H1 (cell line): ENCODE results near the gene ZNF750. TPM values are rescaled to one million over a fixed set of nuclear protein-coding genes. Genes with fewer than 3 reads are reported as not detected.

Experiments
- CHD1 ChIP-seq: IDR thresholded peaks from 2 replicates; pipeline ENCODE4 v1.6.1; 2012; ENCODE audit warnings: low read depth, low read length, improper control_type of control experiment
- EP300 ChIP-seq, 2 experiments: IDR thresholded peaks; 1 replicate in 1 of 2; 2 replicates in 1 of 2; pipeline ENCODE4 v1.6.1; 2011 to 2012; ENCODE audit warnings: low read depth in 2 of 2, low read length in 2 of 2, mild to moderate bottlenecking in 2 of 2, borderline replicate concordance in 1 of 2, inconsistent platforms in 1 of 2, moderate library complexity in 1 of 2
- SIN3A ChIP-seq, 2 experiments: IDR thresholded peaks in 1 of 2; conservative IDR thresholded peaks in 1 of 2; 2 replicates each; pipeline ENCODE4 v1.6.1; 2011 to 2012; ENCODE audit warnings: low read length in 2 of 2, improper control_type of control experiment in 1 of 2, low read depth in 1 of 2, mild to moderate bottlenecking in 1 of 2
- SIRT6 ChIP-seq: IDR thresholded peaks from one replicate; pipeline ENCODE4 v1.7.1; 2012; ENCODE audit warnings: low read length, inconsistent platforms
- SP1 ChIP-seq: IDR thresholded peaks from 2 replicates; pipeline ENCODE4 v1.6.1; 2011; ENCODE audit warnings: low read depth, low read length
- polyA plus RNA-seq, 7 experiments: library from polyadenylated mRNA; depleted of rRNA in 3 of 7; stranded (reverse) in 5 of 7; unstranded in 2 of 7; fragments of >200 nt in 5 of 7; fragments of 200-250 nt in 2 of 7; gene quantifications; 1 replicate in 5 of 7; 2 replicates in 1 of 7; 4 replicates in 1 of 7; pipeline versions ENCODE4 v1.2.1 to v1.2.3, GENCODE V29; 2011 to 2013; ENCODE audit warnings: missing spikeins in 2 of 7, mixed read lengths in 2 of 7
- total RNA-seq: library from RNA; stranded (reverse); fragmentation: NEBNext Ultra II Directional; extraction: Animal tissue kit (Norgen Biotek cat#: 25700); gene quantifications from 2 replicates; pipeline ENCODE4 v1.2.1, GENCODE V29; 2021

The ZNF750 gene
- total and polyA plus RNA-seq, 2 of the 8 experiments (the other 6 are each of a cell fraction or from before 2014, with no cell fraction given) = not detected

DNA sequence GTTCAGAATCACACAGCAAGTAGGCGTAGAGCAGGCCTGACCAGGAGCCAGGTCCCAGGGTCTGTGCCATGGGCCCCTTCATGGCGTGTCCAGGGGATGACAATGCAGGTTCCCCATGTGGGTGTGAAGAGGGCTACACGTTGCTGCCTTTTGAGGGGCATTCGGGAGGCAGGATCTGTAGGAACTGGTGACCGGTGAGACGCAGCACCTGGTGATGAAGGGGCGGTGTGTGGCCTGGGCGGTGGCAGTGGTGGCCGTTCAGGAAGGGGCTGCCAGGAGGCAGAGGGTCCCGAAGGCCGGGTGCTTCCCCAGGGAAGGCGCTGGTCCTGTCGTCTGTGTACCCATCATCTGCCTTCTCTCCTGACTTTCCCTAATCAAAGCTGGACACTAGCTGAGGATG lies 34.6 kb downstream of the ZNF750 start (continued):
- TF ChIP-seq SIN3A (conservative IDR thresholded peaks at IDR 0.05 in 1 of 2, IDR thresholded peaks at IDR 0.05 in 1 of 2; ENCODE audit: low read depth in 1 of 2, low read length in 2 of 2) (no peak), SIRT6 (no peak), CHD1 (no peak), SP1 (no peak), EP300 (IDR thresholded peaks at IDR 0.05; ENCODE audit: borderline replicate concordance in 1 of 2, low read depth in 2 of 2, low read length in 2 of 2) (no peak)
